Measurements from ENCODE around the gene PLEKHO2. TPM values are rescaled to one million over a fixed set of nuclear protein-coding genes. Genes with fewer than 3 reads are reported as not detected.

PLEKHO2 gene
- total RNA-seq, 1 donor from 2014 or later = 33.4 TPM

- Mint-ChIP-seq H3K36me3 (ENCODE audit: low read depth, unreplicated experiment) (no peaks in the 10 kb centered on the region), H3K4me1 (ENCODE audit: unreplicated experiment) (peaks cover 38% of the 10 kb centered on the region), H3K27ac (ENCODE audit: unreplicated experiment) (no peak overlapping the region), H3K9me3 (ENCODE audit: unreplicated experiment) (no peaks in the 10 kb centered on the region), H3K27me3 (ENCODE audit: unreplicated experiment) (peaks cover 8% of the 10 kb centered on the region), H3K4me3 (ENCODE audit: unreplicated experiment) (no peak overlapping the region)
- TF ChIP-seq, protein P1, sequence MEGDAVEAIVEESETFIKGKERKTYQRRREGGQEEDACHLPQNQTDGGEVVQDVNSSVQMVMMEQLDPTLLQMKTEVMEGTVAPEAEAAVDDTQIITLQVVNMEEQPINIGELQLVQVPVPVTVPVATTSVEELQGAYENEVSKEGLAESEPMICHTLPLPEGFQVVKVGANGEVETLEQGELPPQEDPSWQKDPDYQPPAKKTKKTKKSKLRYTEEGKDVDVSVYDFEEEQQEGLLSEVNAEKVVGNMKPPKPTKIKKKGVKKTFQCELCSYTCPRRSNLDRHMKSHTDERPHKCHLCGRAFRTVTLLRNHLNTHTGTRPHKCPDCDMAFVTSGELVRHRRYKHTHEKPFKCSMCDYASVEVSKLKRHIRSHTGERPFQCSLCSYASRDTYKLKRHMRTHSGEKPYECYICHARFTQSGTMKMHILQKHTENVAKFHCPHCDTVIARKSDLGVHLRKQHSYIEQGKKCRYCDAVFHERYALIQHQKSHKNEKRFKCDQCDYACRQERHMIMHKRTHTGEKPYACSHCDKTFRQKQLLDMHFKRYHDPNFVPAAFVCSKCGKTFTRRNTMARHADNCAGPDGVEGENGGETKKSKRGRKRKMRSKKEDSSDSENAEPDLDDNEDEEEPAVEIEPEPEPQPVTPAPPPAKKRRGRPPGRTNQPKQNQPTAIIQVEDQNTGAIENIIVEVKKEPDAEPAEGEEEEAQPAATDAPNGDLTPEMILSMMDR (IDR thresholded peaks at IDR 0.05; ENCODE audit: unreplicated experiment) = no peak
- DNase-seq (ENCODE audit: low spot score) = no peak
Observed at GRCh38 chr15:64915518-64916227, 74.0 kb downstream of the PLEKHO2 start.

GRCh38 chr15:64916365-64916764 is 74.7 kb downstream of the PLEKHO2 start:
- TF ChIP-seq, protein P1 (IDR thresholded peaks at IDR 0.05; ENCODE audit: unreplicated experiment) = no peak
- no peaks in the 10 kb centered on the region for H3K9me3 Mint-ChIP-seq (ENCODE audit: unreplicated experiment)
- no peak overlapping the region for H3K4me3 Mint-ChIP-seq (ENCODE audit: unreplicated experiment)
- peaks cover 8% of the 10 kb centered on the region for H3K27me3 Mint-ChIP-seq (ENCODE audit: unreplicated experiment)
- no peaks in the 10 kb centered on the region for H3K36me3 Mint-ChIP-seq (ENCODE audit: low read depth, unreplicated experiment)
- H3K4me1 Mint-ChIP-seq (ENCODE audit: unreplicated experiment) = peaks cover 34% of the 10 kb centered on the region
- DNase-seq (ENCODE audit: low spot score) = no peak
- no peak overlapping the region for H3K27ac Mint-ChIP-seq (ENCODE audit: unreplicated experiment)

DNA sequence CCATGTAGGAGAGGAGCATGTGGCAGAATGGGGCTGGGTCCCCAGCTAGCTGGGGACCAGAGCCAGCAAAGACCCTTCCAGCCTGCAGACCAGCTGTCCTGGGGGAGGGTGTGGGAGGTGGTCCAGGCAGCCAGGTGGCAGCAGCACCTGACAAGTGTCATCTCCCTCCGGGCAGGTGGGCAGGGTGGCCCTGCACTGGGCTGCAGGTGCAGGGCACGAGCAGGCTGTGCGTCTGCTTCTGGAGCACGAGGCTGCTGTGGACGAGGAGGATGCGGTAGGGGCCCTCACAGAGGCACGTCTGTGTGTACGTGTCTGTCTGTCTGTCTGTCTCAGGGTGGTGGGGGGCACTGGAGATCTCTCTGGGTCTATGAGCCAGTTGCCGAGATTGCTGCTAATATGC is 75.5 kb downstream of the PLEKHO2 start:
- peaks cover 32% of the 10 kb centered on the region for H3K4me1 Mint-ChIP-seq (ENCODE audit: unreplicated experiment)
- no peaks in the 10 kb centered on the region for H3K36me3 Mint-ChIP-seq (ENCODE audit: low read depth, unreplicated experiment)
- DNase-seq (ENCODE audit: low spot score) = no peak
- H3K27me3 Mint-ChIP-seq (ENCODE audit: unreplicated experiment) = peaks cover 8% of the 10 kb centered on the region
- H3K4me3 Mint-ChIP-seq (ENCODE audit: unreplicated experiment) = no peak overlapping the region
- TF ChIP-seq, protein P1 (IDR thresholded peaks at IDR 0.05; ENCODE audit: unreplicated experiment) = no peak
- no peaks in the 10 kb centered on the region for H3K9me3 Mint-ChIP-seq (ENCODE audit: unreplicated experiment)
- no peak overlapping the region for H3K27ac Mint-ChIP-seq (ENCODE audit: unreplicated experiment)

Other genes with a start within 250 kb of the PLEKHO2 start
- 24.0 TPM for gene RBPMS2, start 66.3 kb upstream of the PLEKHO2 start, total RNA-seq (ENCODE audit: unreplicated experiment)
- gene PIF1, start 16.3 kb upstream of the PLEKHO2 start, total RNA-seq (ENCODE audit: unreplicated experiment) = 4.8 TPM
- 6.9 TPM for gene ANKDD1A, start 70.0 kb downstream of the PLEKHO2 start, total RNA-seq (ENCODE audit: unreplicated experiment)
- gene SPG21, start 148.0 kb downstream of the PLEKHO2 start, total RNA-seq (ENCODE audit: unreplicated experiment) = 59.9 TPM
- 10.6 TPM for gene MTFMT, start 187.7 kb downstream of the PLEKHO2 start, total RNA-seq (ENCODE audit: unreplicated experiment)
- not detected for gene SLC51B, start 203.5 kb downstream of the PLEKHO2 start, total RNA-seq (ENCODE audit: unreplicated experiment)
- 0.69 TPM for gene RASL12, start 226.1 kb downstream of the PLEKHO2 start, total RNA-seq (ENCODE audit: unreplicated experiment)
- gene KBTBD13, start 234.8 kb downstream of the PLEKHO2 start, total RNA-seq (ENCODE audit: unreplicated experiment) = not detected